HepG2 (cell line): ENCODE results near the gene RHBDL1. TPM values are rescaled to one million over a fixed set of nuclear protein-coding genes. Genes with fewer than 3 reads are reported as not detected.

Experiments
- FOXA3 ChIP-seq: IDR thresholded peaks from 2 replicates; pipeline ENCODE4 v1.6.1; 2016; ENCODE audit warnings: missing genetic modification reagents, missing compliant biosample characterization
- HNF1B ChIP-seq: sonication (generic); formaldehyde crosslinking; IDR thresholded peaks from 2 replicates; pipeline ENCODE4 v1.5.1; 2020; ENCODE audit warnings: mild to moderate bottlenecking, moderate library complexity, missing genetic modification reagents
- IRF9 ChIP-seq: sonication (generic); formaldehyde crosslinking; IDR thresholded peaks from 2 replicates; pipeline ENCODE4 v1.8.0; 2022; ENCODE audit warnings: missing genetic modification reagents, mild to moderate bottlenecking, borderline replicate concordance
- JUND ChIP-seq: sonication (generic); formaldehyde crosslinking; IDR thresholded peaks from 2 replicates; pipeline ENCODE4 v1.8.0; 2022; ENCODE audit warnings: mild to moderate bottlenecking, missing genetic modification reagents
- KAT2B ChIP-seq: fragments of 150-350 bp; IDR thresholded peaks from 2 replicates; pipeline ENCODE4 v1.6.1; 2014; ENCODE audit warnings: low read depth, low read length, borderline replicate concordance
- MTA1 ChIP-seq: sonication (generic); formaldehyde crosslinking; IDR thresholded peaks from 2 replicates; pipeline ENCODE4 v1.4.0; 2020; ENCODE audit warnings: missing genetic modification reagents, mild to moderate bottlenecking, borderline replicate concordance
- POLR2AphosphoS5 ChIP-seq: IDR thresholded peaks from 2 replicates; pipeline ENCODE4 v1.6.1; 2012; ENCODE audit warnings: low read depth, low read length
- SPEN ChIP-seq: sonication (generic); formaldehyde crosslinking; IDR thresholded peaks from 2 replicates; pipeline ENCODE4 v1.5.1; 2020; ENCODE audit warnings: low read depth, mild to moderate bottlenecking, missing genetic modification reagents
- ZBTB38 ChIP-seq: sonication (generic); formaldehyde crosslinking; IDR thresholded peaks from 2 replicates; pipeline ENCODE4 v1.5.1; 2020; ENCODE audit warnings: mild to moderate bottlenecking, missing genetic modification reagents
- ZBTB44 ChIP-seq: sonication (generic); formaldehyde crosslinking; IDR thresholded peaks from 2 replicates; pipeline ENCODE4 v1.4.0; 2020; ENCODE audit warnings: missing genetic modification reagents
- ZFP36L1 ChIP-seq: sonication (generic); formaldehyde crosslinking; IDR thresholded peaks from 2 replicates; pipeline ENCODE4 v1.8.0; 2022; ENCODE audit warnings: mild to moderate bottlenecking, missing genetic modification reagents, moderate library complexity
- ZNF138 ChIP-seq: sonication (generic); formaldehyde crosslinking; IDR thresholded peaks from 2 replicates; pipeline ENCODE4 v1.5.0; 2020; ENCODE audit warnings: mild to moderate bottlenecking, low read depth, missing genetic modification reagents
- ZNF292 ChIP-seq: sonication (generic); formaldehyde crosslinking; IDR thresholded peaks from 2 replicates; pipeline ENCODE4 v1.8.1; 2022; ENCODE audit warnings: mild to moderate bottlenecking, low read depth, missing genetic modification reagents, borderline replicate concordance
- polyA plus RNA-seq, 8 experiments: library from polyadenylated mRNA; depleted of rRNA in 3 of 8; stranded (reverse) in 7 of 8; unstranded in 1 of 8; fragments of >200 nt; fragmentation: Illumina TruSeq in 4 of 8; extraction: Trizol in 4 of 8; gene quantifications; 2 replicates each; pipeline versions ENCODE4 v1.2.1 to v1.2.3, GENCODE V29; 2011 to 2016; ENCODE audit warnings: low read depth in 4 of 8, missing spikeins in 1 of 8, mixed read lengths in 1 of 8; ENCODE audit not compliant: insufficient read depth in 1 of 8
- total RNA-seq, 5 experiments: library from RNA; depleted of rRNA; stranded (reverse); fragments of >200 nt; fragmentation: Illumina TruSeq; extraction: Trizol; gene quantifications; 2 replicates each; pipeline ENCODE4 v1.2.3, GENCODE V29; 2016; ENCODE audit warnings: low read depth in 1 of 5
- TF ChIP-seq, protein P1 (sequence below): sonication (generic); formaldehyde crosslinking; IDR thresholded peaks from 2 replicates; pipeline ENCODE4 v1.5.1; 2020; ENCODE audit warnings: missing genetic modification reagents, mild to moderate bottlenecking, borderline replicate concordance
- TF ChIP-seq, protein P2 (sequence below): sonication (generic); formaldehyde crosslinking; conservative IDR thresholded peaks from 2 replicates; pipeline ENCODE4 v1.8.0; 2022; ENCODE audit warnings: mild to moderate bottlenecking, moderate library complexity, missing genetic modification reagents
- TF ChIP-seq, protein P3 (sequence below): sonication (generic); formaldehyde crosslinking; IDR thresholded peaks from 2 replicates; pipeline ENCODE4 v1.8.1; 2023; ENCODE audit warnings: mild to moderate bottlenecking, inconsistent platforms, moderate library complexity, missing genetic modification reagents, borderline replicate concordance

RHBDL1 gene
- total and polyA plus RNA-seq, 2 of the 13 experiments (the other 11 are each of a cell fraction or from before 2014, with no cell fraction given) = 1.8 to 3.8 TPM

GRCh38 chr16:629185-629832 lies 46.2 kb upstream of the RHBDL1 start (continued):
- TF ChIP-seq ZBTB44 (no peak), POLR2AphosphoS5 (no peak), ZFP36L1 (CRISPR knock-in tag) (no peak), ZBTB38 (CRISPR knock-in tag) (peak; percentile 53; the same call in 1 of the 2 replicates), FOXA3 (CRISPR knock-in tag) (no peak), HNF1B (CRISPR knock-in tag) (peak; percentile 8; the same call in 1 of the 2 replicates), JUND (CRISPR knock-in tag) (no peak), MTA1 (CRISPR knock-in tag) (no peak), ZNF292 (no peak), KAT2B (no peak), IRF9 (CRISPR knock-in tag) (0 out of 2 replicates have a peak, but pooled peaks have one; percentile 16), ZNF138 (no peak), SPEN (no peak)
- TF ChIP-seq, protein P1, sequence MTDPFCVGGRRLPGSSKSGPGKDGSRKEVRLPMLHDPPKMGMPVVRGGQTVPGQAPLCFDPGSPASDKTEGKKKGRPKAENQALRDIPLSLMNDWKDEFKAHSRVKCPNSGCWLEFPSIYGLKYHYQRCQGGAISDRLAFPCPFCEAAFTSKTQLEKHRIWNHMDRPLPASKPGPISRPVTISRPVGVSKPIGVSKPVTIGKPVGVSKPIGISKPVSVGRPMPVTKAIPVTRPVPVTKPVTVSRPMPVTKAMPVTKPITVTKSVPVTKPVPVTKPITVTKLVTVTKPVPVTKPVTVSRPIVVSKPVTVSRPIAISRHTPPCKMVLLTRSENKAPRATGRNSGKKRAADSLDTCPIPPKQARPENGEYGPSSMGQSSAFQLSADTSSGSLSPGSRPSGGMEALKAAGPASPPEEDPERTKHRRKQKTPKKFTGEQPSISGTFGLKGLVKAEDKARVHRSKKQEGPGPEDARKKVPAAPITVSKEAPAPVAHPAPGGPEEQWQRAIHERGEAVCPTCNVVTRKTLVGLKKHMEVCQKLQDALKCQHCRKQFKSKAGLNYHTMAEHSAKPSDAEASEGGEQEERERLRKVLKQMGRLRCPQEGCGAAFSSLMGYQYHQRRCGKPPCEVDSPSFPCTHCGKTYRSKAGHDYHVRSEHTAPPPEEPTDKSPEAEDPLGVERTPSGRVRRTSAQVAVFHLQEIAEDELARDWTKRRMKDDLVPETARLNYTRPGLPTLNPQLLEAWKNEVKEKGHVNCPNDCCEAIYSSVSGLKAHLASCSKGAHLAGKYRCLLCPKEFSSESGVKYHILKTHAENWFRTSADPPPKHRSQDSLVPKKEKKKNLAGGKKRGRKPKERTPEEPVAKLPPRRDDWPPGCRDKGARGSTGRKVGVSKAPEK (CRISPR knock-in tag) = no peak
- TF ChIP-seq, protein P2, sequence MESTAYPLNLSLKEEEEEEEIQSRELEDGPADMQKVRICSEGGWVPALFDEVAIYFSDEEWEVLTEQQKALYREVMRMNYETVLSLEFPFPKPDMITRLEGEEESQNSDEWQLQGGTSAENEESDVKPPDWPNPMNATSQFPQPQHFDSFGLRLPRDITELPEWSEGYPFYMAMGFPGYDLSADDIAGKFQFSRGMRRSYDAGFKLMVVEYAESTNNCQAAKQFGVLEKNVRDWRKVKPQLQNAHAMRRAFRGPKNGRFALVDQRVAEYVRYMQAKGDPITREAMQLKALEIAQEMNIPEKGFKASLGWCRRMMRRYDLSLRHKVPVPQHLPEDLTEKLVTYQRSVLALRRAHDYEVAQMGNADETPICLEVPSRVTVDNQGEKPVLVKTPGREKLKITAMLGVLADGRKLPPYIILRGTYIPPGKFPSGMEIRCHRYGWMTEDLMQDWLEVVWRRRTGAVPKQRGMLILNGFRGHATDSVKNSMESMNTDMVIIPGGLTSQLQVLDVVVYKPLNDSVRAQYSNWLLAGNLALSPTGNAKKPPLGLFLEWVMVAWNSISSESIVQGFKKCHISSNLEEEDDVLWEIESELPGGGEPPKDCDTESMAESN (CRISPR knock-in tag) = no peak
- TF ChIP-seq, protein P3, sequence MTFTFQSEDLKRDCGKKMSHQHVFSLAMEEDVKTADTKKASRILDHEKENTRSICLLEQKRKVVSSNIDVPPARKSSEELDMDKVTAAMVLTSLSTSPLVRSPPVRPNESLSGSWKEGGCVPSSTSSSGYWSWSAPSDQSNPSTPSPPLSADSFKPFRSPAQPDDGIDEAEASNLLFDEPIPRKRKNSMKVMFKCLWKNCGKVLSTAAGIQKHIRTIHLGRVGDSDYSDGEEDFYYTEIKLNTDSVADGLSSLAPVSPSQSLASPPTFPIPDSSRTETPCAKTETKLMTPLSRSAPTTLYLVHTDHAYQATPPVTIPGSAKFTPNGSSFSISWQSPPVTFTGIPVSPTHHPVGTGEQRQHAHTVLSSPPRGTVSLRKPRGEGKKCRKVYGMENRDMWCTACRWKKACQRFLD (CRISPR knock-in tag) = no peak
